DOHH2 (cell line): ENCODE results near the gene AAGAB.

ENCODE experiments used
- H3F3A ChIP-seq: fragments of 200-600 bp; sonication (generic), shearing (Covaris generic); 2 replicates; pipeline ENCODE4 v1.6.0; 2016; ENCODE audit warnings: antibody characterized with exemption, mild to moderate bottlenecking; ENCODE audit not compliant: control insufficient read depth, insufficient read depth
- H3K27ac ChIP-seq: fragments of 200-600 bp; sonication (generic); 2 replicates; pipeline ENCODE4 v1.5.1; 2014; ENCODE audit warnings: low read depth, mild to moderate bottlenecking, low read length, moderate library complexity
- H3K27me3 ChIP-seq: fragments of 200-600 bp; sonication (generic); 2 replicates; pipeline ENCODE4 v1.6.1; 2014; ENCODE audit warnings: mild to moderate bottlenecking, low read length, mixed read lengths; ENCODE audit not compliant: control insufficient read depth
- H3K36me3 ChIP-seq: fragments of 200-600 bp; sonication (generic); 2 replicates; pipeline ENCODE4 v1.6.1; 2014; ENCODE audit warnings: mild to moderate bottlenecking, low read length, moderate library complexity, mixed read lengths; ENCODE audit not compliant: control insufficient read depth
- H3K4me1 ChIP-seq: fragments of 200-600 bp; sonication (generic); 2 replicates; pipeline ENCODE4 v1.6.1; 2014; ENCODE audit warnings: mild to moderate bottlenecking, low read length, mixed read lengths; ENCODE audit not compliant: control insufficient read depth
- H3K4me2 ChIP-seq: fragments of 200-600 bp; sonication (generic); 2 replicates; pipeline ENCODE4 v1.6.0; 2014; ENCODE audit warnings: mild to moderate bottlenecking, low read length, moderate library complexity
- H3K4me3 ChIP-seq: fragments of 200-600 bp; sonication (generic); 2 replicates; pipeline ENCODE4 v1.5.1; 2014; ENCODE audit warnings: mild to moderate bottlenecking, low read length, mixed read lengths
- H3K79me2 ChIP-seq: fragments of 200-600 bp; sonication (generic); 2 replicates; pipeline ENCODE4 v1.6.1; 2014; ENCODE audit warnings: mild to moderate bottlenecking, low read length, mixed read lengths; ENCODE audit not compliant: control insufficient read depth
- H3K9me2 ChIP-seq: fragments of 200-600 bp; sonication (generic); replicated peaks from 2 replicates; pipeline ENCODE4 v1.6.1; 2014; ENCODE audit warnings: mild to moderate bottlenecking, low read length, mixed read lengths; ENCODE audit not compliant: control insufficient read depth
- H3K9me3 ChIP-seq: fragments of 200-600 bp; sonication (generic); 2 replicates; pipeline ENCODE4 v1.6.1; 2014; ENCODE audit warnings: antibody characterized with exemption, low read length, mixed read lengths; ENCODE audit not compliant: control insufficient read depth, insufficient read depth
- H4K20me1 ChIP-seq: fragments of 200-600 bp; sonication (generic); 2 replicates; pipeline ENCODE4 v1.6.0; 2014; ENCODE audit warnings: low read depth, mild to moderate bottlenecking, antibody characterized with exemption, low read length, moderate library complexity; ENCODE audit not compliant: control insufficient read depth, insufficient read depth
- EZH2phosphoT487 ChIP-seq: fragments of 200-600 bp; sonication (generic); IDR thresholded peaks from 2 replicates; pipeline ENCODE4 v1.6.1; 2017; ENCODE audit warnings: borderline replicate concordance, mild to moderate bottlenecking, antibody characterized with exemption, low read length, moderate library complexity, mixed read lengths
- TF ChIP-seq, protein P1 (sequence below): fragments of 200-600 bp; sonication (generic); IDR thresholded peaks from one replicate; pipeline ENCODE4 v1.5.1; 2014; ENCODE audit warnings: antibody characterized with exemption, mild to moderate bottlenecking, low read depth, low read length; ENCODE audit not compliant: poor library complexity, severe bottlenecking

AAGAB gene

DNA sequence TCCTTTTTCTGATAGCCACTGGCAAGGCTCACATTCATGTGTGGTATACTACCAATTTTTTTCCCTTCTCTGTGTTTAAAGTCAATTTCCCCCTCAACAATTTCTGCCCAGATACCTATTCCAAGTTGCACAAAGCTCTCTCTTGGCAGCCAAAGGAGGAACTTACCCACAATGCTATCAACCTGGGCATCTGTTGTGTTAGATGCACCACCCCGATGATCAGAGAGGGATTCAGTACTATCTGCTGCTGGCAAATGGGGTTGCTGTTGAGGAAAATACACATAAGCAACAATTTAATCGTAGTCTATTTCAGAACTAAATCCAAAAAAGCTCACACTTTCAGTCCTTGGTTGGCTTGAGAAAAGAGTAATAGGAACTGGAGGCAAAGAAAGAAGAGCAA is 46.1 kb downstream of the AAGAB start:
- Histone ChIP-seq H3K27ac (no peak overlapping the region), H4K20me1 (no peaks in the 10 kb centered on the region), H3K27me3 (no peaks in the 10 kb centered on the region), H3K79me2 (no peaks in the 10 kb centered on the region), H3K36me3 (peaks cover 22% of the 10 kb centered on the region), H3K4me2 (no peak overlapping the region), H3K9me3 (no peaks in the 10 kb centered on the region), H3K9me2 (no peaks in the 10 kb centered on the region), H3F3A (no peaks in the 10 kb centered on the region), H3K4me1 (no peaks in the 10 kb centered on the region), H3K4me3 (no peak overlapping the region)
- TF ChIP-seq, protein P1, sequence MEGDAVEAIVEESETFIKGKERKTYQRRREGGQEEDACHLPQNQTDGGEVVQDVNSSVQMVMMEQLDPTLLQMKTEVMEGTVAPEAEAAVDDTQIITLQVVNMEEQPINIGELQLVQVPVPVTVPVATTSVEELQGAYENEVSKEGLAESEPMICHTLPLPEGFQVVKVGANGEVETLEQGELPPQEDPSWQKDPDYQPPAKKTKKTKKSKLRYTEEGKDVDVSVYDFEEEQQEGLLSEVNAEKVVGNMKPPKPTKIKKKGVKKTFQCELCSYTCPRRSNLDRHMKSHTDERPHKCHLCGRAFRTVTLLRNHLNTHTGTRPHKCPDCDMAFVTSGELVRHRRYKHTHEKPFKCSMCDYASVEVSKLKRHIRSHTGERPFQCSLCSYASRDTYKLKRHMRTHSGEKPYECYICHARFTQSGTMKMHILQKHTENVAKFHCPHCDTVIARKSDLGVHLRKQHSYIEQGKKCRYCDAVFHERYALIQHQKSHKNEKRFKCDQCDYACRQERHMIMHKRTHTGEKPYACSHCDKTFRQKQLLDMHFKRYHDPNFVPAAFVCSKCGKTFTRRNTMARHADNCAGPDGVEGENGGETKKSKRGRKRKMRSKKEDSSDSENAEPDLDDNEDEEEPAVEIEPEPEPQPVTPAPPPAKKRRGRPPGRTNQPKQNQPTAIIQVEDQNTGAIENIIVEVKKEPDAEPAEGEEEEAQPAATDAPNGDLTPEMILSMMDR = no peak
- TF ChIP-seq EZH2phosphoT487 = no peak

DNA sequence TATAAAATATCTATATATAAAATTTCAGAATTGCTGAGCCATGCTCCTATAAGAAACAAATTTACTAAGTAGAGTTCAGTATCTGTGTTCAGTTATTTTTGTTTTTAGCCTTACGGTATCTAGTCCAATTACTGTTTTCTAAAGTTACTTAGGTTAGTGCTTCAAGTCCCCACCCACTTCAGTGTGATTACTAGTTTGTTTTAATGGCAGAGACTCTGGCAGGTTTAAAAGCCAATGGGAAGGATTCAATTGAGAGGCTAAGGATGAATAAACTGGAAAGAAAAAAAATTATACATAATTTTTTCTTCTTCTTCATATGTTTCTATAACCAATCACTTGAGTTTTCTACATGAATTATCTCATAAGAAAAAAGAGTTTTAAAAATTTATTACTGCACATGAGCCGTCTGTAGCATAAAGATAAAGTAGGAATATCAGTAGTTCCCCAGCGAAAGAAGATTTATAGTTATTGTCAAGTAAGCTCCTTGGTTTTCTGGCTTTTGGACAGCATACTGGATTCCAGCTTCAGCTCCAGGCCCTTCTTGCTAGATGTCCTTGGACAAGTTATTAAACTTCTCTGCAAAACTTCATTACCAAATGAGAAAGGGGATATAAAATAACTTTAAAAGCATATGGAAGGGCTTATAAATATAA is 46.8 kb downstream of the AAGAB start:
- TF ChIP-seq, protein P1 = no peak
- no peak for TF ChIP-seq EZH2phosphoT487
- Histone ChIP-seq H3K27me3 (no peaks in the 10 kb centered on the region), H4K20me1 (no peaks in the 10 kb centered on the region), H3K79me2 (no peaks in the 10 kb centered on the region), H3K9me2 (no peaks in the 10 kb centered on the region), H3F3A (no peaks in the 10 kb centered on the region), H3K4me2 (no peak overlapping the region), H3K4me3 (no peak overlapping the region), H3K27ac (no peak overlapping the region), H3K4me1 (no peaks in the 10 kb centered on the region), H3K9me3 (no peaks in the 10 kb centered on the region), H3K36me3 (peaks cover 25% of the 10 kb centered on the region)

DNA sequence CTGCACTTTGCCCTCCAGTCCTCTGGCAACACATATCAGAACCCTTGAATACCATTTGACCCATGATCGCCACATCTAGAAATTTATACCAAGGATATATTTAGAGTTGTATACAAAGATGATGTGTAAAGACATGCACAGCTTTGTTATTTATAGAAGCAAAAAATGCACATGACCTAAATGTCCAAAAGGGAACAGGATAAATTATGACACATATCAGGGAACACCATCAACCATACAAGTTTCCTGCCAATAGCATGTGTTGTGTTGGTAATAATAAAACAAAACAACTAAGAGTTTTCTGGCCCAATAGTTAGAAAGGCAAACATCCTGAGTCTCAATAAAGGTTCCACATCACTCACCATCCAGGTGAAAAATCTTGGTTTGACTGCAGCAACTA is 51.5 kb downstream of the AAGAB start:
- no peaks in the 10 kb centered on the region for H4K20me1 ChIP-seq
- 0 out of 2 replicates have a peak, but pooled peaks cover 5% of the 10 kb centered on the region for H3K4me1 ChIP-seq
- H3K36me3 ChIP-seq = peaks cover 27% of the 10 kb centered on the region
- TF ChIP-seq, protein P1 = no peak
- TF ChIP-seq EZH2phosphoT487 = no peak
- H3K79me2 ChIP-seq = no peaks in the 10 kb centered on the region
- no peak overlapping the region for H3K4me3 ChIP-seq
- H3F3A ChIP-seq = no peaks in the 10 kb centered on the region
- H3K9me2 ChIP-seq = no peaks in the 10 kb centered on the region
- no peaks in the 10 kb centered on the region for H3K27me3 ChIP-seq
- no peaks in the 10 kb centered on the region for H3K9me3 ChIP-seq
- H3K4me2 ChIP-seq = no peak overlapping the region
- H3K27ac ChIP-seq = no peak overlapping the region
